Left lung (tissue), 10 donors: ENCODE data around the gene BEND6. TPM values are rescaled to one million over a fixed set of nuclear protein-coding genes. Genes with fewer than 3 reads are reported as not detected.

Source experiments
- ATAC-seq: fragments of 200-7000 bp; cut with Tn5 transposase; one replicate; pipeline ENCODE4 v1.9.1; 2020; ENCODE audit warnings: moderate library complexity
- DNase-seq, 4 donors: peaks; one replicate each; pipeline ENCODE4 v3.0.0-alpha.2; 2013 to 2020
- H3K27ac ChIP-seq, 2 donors: fragments of 200-600 bp; sonication (generic) in 1 of 2; one replicate each; pipeline versions ENCODE4 v1.5.0 to v1.8.0; 2020 to 2021
- H3K27me3 ChIP-seq, 2 donors: fragments of 200-600 bp; sonication (generic) in 1 of 2; one replicate each; pipeline versions ENCODE4 v1.5.0 to v1.8.0; 2020 to 2021
- H3K36me3 ChIP-seq, 2 donors: fragments of 200-600 bp; sonication (generic) in 1 of 2; one replicate each; pipeline versions ENCODE4 v1.5.0 to v1.8.0; 2020 to 2021
- H3K4me1 ChIP-seq, 2 donors: fragments of 200-600 bp; one replicate each; pipeline ENCODE4 v1.8.0; 2021
- H3K4me3 ChIP-seq, 2 donors: fragments of 200-600 bp; sonication (generic) in 1 of 2; one replicate each; pipeline versions ENCODE4 v1.5.0 to v1.8.0; 2020 to 2021; ENCODE audit warnings: mild to moderate bottlenecking in 1 of 2
- H3K9me3 ChIP-seq, 2 donors: fragments of 200-600 bp; sonication (generic) in 1 of 2; one replicate each; pipeline versions ENCODE4 v1.5.0 to v1.8.0; 2020 to 2021
- intact Hi-C, 2 donors: fragments of 100-400 bp; cut with DNase I; formaldehyde crosslinking; loops; one replicate each; pipeline versions ENCODE4 v1.11.2 to v1.14.2; 2022
- polyA plus RNA-seq, 6 donors: library from polyadenylated mRNA; unstranded; fragments of 120-200 nt; gene quantifications; one replicate each; pipeline ENCODE4 v1.2.1, GENCODE V29; 2013; ENCODE audit not compliant: insufficient read length in 6 of 6
- total RNA-seq, 2 donors: library from RNA; stranded (reverse); fragmentation: NEBNext Ultra II Directional; extraction: Animal tissue kit (Norgen Biotek cat#: 25700); gene quantifications; one replicate each; pipeline ENCODE4 v1.2.1, GENCODE V29; 2021
- TF ChIP-seq, protein P1 (sequence below), 2 donors: fragments of 200-600 bp; sonication (generic) in 1 of 2; IDR thresholded peaks; one replicate each; pipeline versions ENCODE4 v1.5.0 to v1.8.0; 2021; ENCODE audit warnings: antibody characterized with exemption in 2 of 2
- donor health status: DM: no; HTN: yes; CAD: no.
- donor health status: DM: no; HTN: no; CAD: no.

BEND6 gene
- total and polyA plus RNA-seq, 8 donors, result 1.1 to 3.8 (median 1.6) TPM

DNA sequence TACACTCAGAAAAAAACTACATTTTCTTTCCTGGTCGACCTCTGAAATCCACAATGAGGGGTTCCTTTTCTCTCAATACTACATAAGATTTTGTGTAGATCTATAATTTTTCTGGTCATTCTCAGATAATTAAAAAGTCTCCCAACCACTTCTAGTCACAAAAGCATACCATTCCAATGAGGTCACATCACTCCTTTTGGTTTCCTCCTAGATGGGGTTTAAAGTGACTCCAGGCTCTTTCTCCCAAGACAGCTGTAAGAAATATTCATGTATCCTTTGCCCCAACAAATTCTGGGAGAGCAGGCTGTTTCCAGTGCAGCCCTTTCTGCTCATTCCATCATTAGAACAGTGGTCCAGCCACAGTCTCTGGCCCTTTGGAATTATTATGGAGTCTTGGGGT is 43.1 kb upstream of the BEND6 start:
- Histone ChIP-seq H3K4me3 (no peak overlapping the region), H3K9me3 (no peaks in the 10 kb centered on the region), H3K27me3 (no peaks in the 10 kb centered on the region), H3K36me3 (no peaks in the 10 kb centered on the region), H3K27ac (no peak overlapping the region), H3K4me1 (no peaks in the 10 kb centered on the region)
- intact Hi-C loops, result no loop called here
- TF ChIP-seq, protein P1, sequence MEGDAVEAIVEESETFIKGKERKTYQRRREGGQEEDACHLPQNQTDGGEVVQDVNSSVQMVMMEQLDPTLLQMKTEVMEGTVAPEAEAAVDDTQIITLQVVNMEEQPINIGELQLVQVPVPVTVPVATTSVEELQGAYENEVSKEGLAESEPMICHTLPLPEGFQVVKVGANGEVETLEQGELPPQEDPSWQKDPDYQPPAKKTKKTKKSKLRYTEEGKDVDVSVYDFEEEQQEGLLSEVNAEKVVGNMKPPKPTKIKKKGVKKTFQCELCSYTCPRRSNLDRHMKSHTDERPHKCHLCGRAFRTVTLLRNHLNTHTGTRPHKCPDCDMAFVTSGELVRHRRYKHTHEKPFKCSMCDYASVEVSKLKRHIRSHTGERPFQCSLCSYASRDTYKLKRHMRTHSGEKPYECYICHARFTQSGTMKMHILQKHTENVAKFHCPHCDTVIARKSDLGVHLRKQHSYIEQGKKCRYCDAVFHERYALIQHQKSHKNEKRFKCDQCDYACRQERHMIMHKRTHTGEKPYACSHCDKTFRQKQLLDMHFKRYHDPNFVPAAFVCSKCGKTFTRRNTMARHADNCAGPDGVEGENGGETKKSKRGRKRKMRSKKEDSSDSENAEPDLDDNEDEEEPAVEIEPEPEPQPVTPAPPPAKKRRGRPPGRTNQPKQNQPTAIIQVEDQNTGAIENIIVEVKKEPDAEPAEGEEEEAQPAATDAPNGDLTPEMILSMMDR (IDR thresholded peaks at IDR 0.05), result no peak
- peak; percentile 50 for ATAC-seq
- no peak for DNase-seq

DNA sequence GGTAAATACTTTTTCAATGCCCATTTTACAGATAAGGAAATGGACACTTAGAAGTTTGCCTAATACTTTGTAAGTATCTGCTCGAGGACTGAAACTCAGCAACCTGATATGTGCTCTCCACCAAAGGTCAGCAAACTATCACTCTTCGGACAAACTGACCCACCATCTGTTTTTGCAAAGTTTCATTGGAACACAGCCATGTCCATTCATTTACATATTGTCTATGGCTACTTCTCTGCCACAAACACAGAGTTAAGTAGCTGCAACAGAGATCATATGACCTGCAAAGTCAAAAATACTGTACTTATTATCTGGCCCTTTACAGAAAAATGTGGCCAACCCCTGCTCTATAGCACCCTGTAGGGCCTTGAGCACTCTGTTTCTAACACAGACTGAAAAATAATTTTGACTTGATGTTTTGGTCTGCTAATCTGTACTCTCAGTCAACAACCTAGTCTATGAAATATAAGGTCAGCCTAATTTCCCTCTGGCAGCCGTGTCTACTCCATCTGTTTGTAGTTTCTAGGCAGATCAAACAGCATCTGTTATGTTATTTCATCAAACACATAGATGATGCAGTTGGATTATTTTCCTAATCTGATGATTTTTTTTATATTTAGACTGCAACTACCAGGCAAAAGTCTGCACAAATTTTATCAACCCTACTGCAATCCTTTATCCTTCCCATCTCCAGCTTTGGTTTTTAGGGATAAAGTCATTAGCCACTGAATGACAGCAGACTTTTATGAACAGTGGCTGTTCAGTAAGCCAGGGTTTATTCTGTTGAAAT is 41.4 kb upstream of the BEND6 start:
- Histone ChIP-seq H3K4me3 (no peak overlapping the region), H3K36me3 (no peaks in the 10 kb centered on the region), H3K4me1 (no peaks in the 10 kb centered on the region), H3K27me3 (no peaks in the 10 kb centered on the region), H3K9me3 (no peaks in the 10 kb centered on the region), H3K27ac (no peak overlapping the region)
- ATAC-seq, result no peak
- DNase-seq, result no peak
- intact Hi-C loops, result no loop called here
- TF ChIP-seq, protein P1 (IDR thresholded peaks at IDR 0.05), result no peak

DNA sequence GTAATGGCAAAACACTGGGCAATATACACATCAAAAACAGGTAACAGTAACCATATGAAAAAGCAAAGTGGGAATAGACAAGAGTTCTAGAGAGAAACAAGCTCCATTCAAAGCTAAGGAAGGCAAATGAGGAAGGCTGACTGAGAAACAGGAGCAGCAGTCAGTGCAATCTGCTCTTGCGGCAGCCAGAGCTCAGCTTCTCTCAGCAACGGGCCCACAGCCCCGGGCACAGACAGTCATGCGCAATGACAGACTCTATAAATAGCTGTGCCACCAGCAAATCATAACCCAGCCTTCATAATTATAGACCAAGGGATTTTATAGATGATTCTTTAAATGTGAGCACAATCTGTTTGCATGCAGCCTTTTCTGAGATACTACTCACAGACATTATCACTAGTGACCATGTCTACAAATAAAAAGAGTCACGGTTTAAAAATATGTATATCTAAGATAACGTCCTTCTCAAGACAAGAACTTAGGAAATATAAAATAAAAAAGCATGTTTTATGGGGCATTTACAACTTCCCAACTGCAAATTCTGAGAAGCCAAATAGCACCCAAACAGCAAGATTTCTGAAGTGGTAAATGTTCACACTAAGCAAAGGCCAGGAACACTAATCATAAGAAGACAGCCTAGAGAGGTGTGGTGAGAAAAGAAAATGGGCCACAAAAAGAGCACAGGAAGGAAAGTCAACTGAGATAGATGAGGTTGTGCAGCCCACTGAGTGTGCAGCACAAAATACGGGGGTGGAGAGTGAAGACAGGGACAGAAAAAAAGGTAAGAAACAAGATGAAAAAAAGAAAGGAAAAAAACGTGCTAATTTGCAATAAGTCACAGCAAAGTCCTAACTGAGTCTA is 39.9 kb upstream of the BEND6 start:
- Histone ChIP-seq H3K9me3 (no peaks in the 10 kb centered on the region), H3K27me3 (no peaks in the 10 kb centered on the region), H3K36me3 (no peaks in the 10 kb centered on the region), H3K27ac (no peak overlapping the region), H3K4me3 (no peak overlapping the region), H3K4me1 (no peaks in the 10 kb centered on the region)
- TF ChIP-seq, protein P1 (IDR thresholded peaks at IDR 0.05), result no peak
- no peak for ATAC-seq
- DNase-seq, result no peak
- intact Hi-C loops, result no loop called here

DNA sequence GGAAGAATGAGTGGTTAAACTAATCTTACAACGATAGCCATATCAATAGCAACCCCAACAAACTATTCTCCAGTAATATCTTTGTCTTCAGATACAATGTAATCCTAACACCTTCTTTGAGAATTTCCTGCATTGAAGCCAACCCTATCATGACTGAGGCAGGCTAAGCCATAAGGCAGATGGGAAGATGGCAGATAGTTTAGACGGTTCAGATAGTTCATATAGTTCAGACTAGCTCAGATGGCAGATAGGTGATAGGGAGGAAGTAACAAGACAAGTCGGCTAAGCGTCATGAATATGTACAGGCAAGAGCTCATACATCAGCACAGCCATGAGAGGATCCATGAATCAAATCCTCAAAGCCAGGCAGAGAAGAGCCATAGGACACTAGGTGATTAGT is 39.1 kb upstream of the BEND6 start:
- no peaks in the 10 kb centered on the region for H3K36me3 ChIP-seq
- H3K4me1 ChIP-seq, result no peaks in the 10 kb centered on the region
- no peak overlapping the region for H3K27ac ChIP-seq
- TF ChIP-seq, protein P1 (IDR thresholded peaks at IDR 0.05), result no peak
- H3K27me3 ChIP-seq, result no peaks in the 10 kb centered on the region
- H3K9me3 ChIP-seq, result no peaks in the 10 kb centered on the region
- intact Hi-C loops, result no loop called here
- ATAC-seq, result no peak
- no peak for DNase-seq
- no peak overlapping the region for H3K4me3 ChIP-seq

DNA sequence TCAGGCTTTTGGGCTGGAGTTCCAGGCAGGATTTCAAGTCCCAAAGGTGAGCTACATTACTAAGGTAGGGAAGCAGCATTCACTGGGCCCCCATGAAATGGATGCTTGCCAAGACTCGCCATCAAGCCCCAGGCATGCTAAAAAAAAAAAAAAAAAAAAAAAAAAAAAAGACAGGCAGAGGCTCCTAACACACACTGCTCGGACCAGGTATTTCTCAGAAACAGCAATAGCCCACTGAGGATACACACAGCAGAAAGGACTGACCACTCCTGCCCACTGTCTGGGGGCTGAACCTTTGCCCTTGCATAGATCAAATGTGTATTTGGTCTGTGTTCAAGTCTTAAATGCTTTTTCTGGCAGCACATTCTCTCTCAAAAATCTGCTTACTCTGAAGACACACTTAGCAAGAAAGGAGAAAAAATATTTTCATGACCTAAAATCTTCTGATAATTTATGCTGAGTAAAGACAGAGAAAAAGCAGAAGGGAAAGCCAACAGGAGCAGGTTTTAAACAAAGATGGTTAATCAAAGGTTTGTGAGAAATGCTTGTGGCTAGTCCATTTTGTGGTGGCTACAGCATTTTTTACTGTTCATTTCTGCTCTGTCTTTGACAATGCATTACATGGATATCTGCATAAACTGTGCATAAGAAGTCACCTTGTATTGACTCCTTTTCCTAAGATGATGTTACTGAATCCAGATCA is 37.9 kb upstream of the BEND6 start:
- ATAC-seq, result no peak
- H3K4me3 ChIP-seq, result no peak overlapping the region
- intact Hi-C loops, result no loop called here
- DNase-seq, result no peak
- no peaks in the 10 kb centered on the region for H3K36me3 ChIP-seq
- H3K4me1 ChIP-seq, result no peaks in the 10 kb centered on the region
- H3K9me3 ChIP-seq, result no peaks in the 10 kb centered on the region
- H3K27me3 ChIP-seq, result no peaks in the 10 kb centered on the region
- TF ChIP-seq, protein P1 (IDR thresholded peaks at IDR 0.05), result no peak
- no peak overlapping the region for H3K27ac ChIP-seq
